GM12873 (cell line): ENCODE measurements around the gene ZSCAN2.

Source experiments
- CTCF ChIP-seq: IDR thresholded peaks from 2 replicates; pipeline ENCODE4 v1.5.1; 2012; ENCODE audit warnings: low read depth, mild to moderate bottlenecking, moderate library complexity, low read length, control low read depth; ENCODE audit not compliant: insufficient read depth; ENCODE audit errors: missing control alignments

Gene ZSCAN2

DNA sequence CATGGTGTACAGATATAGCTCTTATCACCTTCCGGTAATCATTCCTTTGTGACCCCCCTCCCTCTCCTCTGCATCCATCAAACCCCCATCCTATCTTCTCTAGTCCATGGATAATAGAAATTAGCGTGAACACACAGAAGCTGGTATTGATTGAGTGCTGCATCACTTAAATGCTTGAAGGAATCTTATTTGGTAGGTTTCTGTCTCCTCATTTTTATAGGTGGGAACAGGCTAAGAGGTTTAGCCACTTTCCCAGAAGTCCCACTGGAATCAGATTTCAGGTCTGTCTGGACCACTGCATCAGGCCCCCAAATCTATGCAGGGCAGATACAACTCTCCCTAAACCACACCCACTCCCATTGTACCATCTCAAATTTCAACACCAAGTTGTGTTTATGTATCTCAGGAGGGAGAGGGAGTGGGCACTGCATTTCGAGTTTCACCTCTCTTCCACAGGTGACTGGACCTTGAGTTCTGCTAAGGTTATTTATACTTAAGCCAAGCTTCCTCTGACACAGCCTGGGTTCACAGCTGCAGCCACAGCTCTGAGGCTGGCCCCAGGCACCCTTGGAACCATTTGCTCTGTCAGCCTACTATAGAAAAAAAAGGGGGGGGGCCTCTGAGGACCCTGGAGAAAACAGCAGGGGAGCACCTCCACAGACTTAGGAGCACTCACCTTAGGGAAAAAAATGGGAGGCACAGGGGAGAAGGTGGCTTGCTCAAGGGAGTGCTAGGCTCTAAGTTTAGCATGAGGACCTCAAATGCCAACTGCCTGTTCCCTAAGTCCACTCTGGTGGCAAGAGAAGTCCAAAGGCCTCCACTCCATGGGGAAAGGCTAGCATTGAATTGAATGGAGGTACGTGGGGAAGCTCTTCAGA, 59.3 kb downstream of the ZSCAN2 start:
- TF ChIP-seq CTCF = no peak

DNA sequence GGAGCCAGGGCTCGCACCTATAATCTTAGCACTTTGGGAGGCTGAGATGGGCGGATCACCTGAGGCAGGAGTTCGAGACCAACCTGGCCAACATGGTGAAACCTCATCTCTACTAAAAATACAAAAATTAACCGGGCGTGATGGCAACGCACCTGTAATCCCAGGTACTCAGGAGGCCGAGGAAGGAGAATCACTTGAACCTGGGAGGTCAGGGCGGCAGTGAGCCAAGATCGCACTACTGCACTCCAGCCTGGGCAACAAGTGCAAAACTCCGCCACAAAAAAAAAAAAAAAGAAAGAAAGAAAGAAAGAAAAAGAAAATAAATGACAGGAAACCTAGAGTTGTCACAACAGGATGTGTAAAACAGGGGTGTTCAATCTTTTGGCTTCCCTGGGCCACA, 60.2 kb downstream of the ZSCAN2 start:
- TF ChIP-seq CTCF = no peak

GRCh38 chr15:84666373-84666772, 65.6 kb downstream of the ZSCAN2 start:
- TF ChIP-seq CTCF = no peak

GRCh38 chr15:84668221-84668982, 67.6 kb downstream of the ZSCAN2 start:
- no peak for TF ChIP-seq CTCF

GRCh38 chr15:84669726-84670125, 68.9 kb downstream of the ZSCAN2 start:
- no peak for TF ChIP-seq CTCF

GRCh38 chr15:84671211-84671610, 70.4 kb downstream of the ZSCAN2 start:
- no peak for TF ChIP-seq CTCF
